GM10266 (cell line): ENCODE results near the gene BSPRY.
A peak's percentile ranks its signal among the peaks of the same experiment; 100 is the strongest.

ENCODE experiments used
- DNase-seq: peaks from one replicate; pipeline ENCODE4 v3.0.0; 2012; ENCODE audit errors: extremely low spot score
- TF ChIP-seq, protein P1 (sequence below): IDR thresholded peaks from 2 replicates; pipeline ENCODE4 v1.5.1; 2012; ENCODE audit warnings: mild to moderate bottlenecking, low read depth; ENCODE audit not compliant: control insufficient read depth, insufficient read depth; ENCODE audit errors: missing control alignments

BSPRY gene

DNA sequence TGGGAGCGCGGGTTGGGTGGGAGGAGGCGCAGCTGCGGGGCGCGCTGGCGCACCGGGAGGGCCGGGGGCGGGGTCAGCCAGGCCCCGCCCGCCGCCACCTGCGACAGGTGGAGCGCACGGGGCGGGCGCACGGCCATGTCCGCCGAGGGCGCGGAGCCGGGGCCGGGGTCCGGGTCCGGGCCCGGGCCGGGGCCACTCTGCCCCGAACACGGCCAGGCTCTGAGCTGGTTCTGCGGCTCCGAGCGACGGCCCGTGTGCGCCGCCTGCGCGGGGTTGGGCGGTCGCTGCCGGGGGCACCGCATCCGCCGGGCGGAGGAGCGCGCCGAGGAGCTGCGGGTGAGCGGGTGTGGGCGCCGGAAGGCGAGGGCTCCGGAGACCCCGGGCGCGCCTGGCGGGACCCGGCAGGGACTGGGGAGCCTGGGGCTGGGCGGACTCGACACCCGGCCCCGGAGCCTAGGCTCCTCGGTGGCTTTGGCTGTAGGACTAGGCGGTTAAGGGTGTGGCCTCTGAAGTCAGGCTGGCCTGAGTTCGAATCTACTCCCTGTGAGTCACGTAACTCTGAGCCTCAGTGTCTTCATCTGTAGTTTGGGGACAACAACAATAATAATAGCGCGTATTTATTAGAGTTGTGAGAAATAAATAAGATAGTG lies at the start of gene BSPRY:
TSS of gene BSPRY (plus strand) at position 97 of the 650 bp plus-strand sequence. CDS start at position 136, 39 bp downstream.
- peak; percentile 59 for DNase-seq
- TF ChIP-seq, protein P1, sequence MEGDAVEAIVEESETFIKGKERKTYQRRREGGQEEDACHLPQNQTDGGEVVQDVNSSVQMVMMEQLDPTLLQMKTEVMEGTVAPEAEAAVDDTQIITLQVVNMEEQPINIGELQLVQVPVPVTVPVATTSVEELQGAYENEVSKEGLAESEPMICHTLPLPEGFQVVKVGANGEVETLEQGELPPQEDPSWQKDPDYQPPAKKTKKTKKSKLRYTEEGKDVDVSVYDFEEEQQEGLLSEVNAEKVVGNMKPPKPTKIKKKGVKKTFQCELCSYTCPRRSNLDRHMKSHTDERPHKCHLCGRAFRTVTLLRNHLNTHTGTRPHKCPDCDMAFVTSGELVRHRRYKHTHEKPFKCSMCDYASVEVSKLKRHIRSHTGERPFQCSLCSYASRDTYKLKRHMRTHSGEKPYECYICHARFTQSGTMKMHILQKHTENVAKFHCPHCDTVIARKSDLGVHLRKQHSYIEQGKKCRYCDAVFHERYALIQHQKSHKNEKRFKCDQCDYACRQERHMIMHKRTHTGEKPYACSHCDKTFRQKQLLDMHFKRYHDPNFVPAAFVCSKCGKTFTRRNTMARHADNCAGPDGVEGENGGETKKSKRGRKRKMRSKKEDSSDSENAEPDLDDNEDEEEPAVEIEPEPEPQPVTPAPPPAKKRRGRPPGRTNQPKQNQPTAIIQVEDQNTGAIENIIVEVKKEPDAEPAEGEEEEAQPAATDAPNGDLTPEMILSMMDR, result no peak

DNA sequence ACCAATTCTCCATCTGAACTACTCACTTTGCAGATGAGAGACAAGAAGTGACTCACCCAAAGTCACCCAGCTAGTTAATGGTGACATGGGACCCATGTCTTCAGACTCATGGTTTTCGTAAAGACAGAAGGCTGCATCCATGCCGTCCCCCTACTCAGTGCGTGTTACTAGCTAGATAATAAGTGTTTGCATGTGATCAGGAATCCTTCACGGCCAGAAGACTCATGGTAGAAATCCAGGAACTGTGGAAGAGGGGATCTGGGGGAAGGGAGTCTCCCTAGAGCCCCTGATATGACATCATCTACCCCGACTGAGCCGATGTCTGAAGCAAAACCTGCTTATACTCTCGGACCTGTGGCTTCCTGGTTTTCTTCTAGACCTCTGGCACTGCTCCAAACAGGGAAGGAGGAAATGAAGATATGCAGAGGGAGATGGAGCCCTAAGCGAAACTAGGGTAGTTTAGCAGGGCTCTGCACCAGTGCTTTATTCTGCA lies 49.5 kb upstream of the BSPRY start:
- TF ChIP-seq, protein P1, result no peak
- no peak for DNase-seq

DNA sequence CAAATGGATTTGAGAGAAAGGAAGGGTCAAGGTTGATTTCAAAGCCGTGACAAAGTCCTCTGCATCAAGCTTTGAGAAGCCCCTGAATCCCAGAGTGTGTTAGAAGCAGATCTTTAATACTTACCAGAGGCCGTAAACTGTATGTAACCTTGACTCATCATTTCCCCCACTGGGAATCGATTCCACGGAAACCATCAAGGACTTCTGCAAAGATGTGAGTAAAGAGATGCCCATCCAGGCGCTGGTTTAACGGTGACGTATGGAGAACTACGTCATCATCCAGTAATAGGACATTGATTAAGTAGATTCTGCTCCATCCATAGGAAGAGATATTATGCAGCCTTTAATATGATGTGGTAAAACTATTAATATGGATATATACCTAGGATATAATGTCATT lies 47.8 kb upstream of the BSPRY start:
- TF ChIP-seq, protein P1, result no peak

DNA sequence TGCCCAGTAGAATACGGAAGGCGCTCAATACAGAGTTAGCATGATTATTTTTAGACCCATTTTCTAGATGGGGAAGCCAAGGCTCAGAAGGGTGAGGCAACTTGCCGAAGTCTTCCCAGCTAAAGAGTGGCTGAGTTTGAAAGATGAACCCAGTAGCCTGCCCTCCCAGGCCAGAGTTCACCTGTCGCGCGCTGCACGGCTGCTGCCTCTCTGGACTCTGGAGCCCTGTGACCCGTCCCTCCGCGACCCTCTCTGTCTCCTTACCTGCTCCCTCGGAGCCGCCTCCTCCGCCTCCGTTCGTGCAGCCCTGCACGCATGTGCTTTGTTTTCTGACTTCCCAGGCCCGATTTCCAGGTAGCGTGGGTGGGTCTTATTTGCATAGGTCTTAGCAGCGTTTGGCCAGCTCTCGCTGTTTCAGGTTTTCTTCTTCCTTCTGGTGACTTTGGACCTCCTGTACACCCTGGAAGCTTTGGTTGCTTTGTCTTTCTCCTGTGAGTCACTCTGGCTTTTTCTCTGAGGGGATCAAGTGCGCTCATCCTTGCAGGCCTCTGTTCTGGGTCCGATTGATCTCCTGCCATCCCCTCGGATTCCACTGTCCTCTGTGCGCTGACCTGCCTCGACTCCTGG lies 46.4 kb upstream of the BSPRY start, which contains the start of gene RNF183:
TSS of gene RNF183 (minus strand) at position 585 of the 627 bp plus-strand sequence. CDS start 5,192 bp downstream, outside the sequence.
- TF ChIP-seq, protein P1, result no peak
- DNase-seq, result no peak

More for the DNA sequence above, 47.8 kb upstream of the BSPRY start:
- DNase-seq, result no peak

DNA sequence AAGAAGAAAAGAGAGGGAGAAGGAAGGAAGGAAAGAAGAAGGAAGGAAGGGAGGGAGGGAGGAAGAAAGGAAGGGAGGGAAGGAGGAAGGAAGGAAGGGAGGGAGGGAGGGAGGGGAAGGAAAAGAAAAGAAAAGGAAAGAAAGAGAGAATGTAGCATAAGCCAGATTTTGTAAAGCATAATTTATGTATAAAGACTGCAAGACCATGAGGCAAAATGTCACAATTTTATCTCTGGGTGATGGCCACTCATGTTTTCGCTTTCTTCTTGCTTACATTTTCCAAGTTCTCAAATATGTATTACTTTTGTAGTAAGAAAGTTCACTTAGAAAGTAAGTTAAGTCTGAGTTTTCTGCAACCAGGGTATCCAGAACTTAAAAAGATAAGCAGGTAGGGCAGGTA lies 42.8 kb upstream of the BSPRY start:
- no peak for DNase-seq
- TF ChIP-seq, protein P1, result no peak

DNA sequence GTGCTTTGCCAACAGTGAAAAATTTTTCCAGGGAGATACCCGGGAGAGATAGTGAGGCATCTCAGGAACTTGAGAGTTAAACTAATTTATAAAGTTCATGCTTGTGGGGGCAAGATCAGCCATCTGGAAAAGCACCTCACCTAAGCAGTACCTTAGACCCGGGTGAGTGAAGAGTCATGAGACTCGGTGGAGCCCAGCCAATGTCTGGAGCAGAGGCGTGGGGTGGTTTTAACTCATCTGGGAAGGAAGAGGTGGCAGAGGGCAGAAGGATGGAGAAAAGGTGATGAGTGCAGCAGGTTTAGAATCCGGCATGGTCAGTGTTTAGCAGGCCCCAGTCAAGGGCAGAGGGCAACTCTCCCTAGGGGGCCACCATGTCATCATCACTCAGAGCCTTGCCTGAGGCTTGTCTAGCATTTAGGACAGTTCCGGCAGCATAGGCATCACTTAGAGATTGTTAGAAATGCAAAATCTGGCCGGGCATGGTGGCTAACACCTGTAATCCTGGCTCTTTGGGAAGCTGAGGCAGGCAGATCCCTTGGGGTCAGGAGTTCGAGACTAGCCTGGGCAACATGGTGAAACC lies 41.9 kb upstream of the BSPRY start:
- DNase-seq, result no peak
- TF ChIP-seq, protein P1, result no peak
